Sigmoid colon (tissue), 4 donors: ENCODE data around the gene GSTCD.

Source experiments
- POLR2A ChIP-seq, 2 donors: fragments of 450-650 bp; IDR thresholded peaks; one replicate each; pipeline ENCODE4 v1.6.1; 2016; ENCODE audit warnings: antibody characterized with exemption in 2 of 2, mild to moderate bottlenecking in 2 of 2, moderate library complexity in 2 of 2
- POLR2AphosphoS5 ChIP-seq, 4 donors: sonication (generic); formaldehyde crosslinking; IDR thresholded peaks; one replicate each; pipeline ENCODE4 v1.6.1; 2017; ENCODE audit warnings: antibody characterized with exemption in 4 of 4
- TF ChIP-seq, protein P1 (sequence below), 4 experiments: fragments of 450-650 bp in 3 of 4; fragments of 200-600 bp in 1 of 4; IDR thresholded peaks; one replicate each; pipeline ENCODE4 v1.5.1; 2016 to 2019; ENCODE audit warnings: antibody characterized with exemption in 4 of 4, mild to moderate bottlenecking in 3 of 4, moderate library complexity in 2 of 4

DNA sequence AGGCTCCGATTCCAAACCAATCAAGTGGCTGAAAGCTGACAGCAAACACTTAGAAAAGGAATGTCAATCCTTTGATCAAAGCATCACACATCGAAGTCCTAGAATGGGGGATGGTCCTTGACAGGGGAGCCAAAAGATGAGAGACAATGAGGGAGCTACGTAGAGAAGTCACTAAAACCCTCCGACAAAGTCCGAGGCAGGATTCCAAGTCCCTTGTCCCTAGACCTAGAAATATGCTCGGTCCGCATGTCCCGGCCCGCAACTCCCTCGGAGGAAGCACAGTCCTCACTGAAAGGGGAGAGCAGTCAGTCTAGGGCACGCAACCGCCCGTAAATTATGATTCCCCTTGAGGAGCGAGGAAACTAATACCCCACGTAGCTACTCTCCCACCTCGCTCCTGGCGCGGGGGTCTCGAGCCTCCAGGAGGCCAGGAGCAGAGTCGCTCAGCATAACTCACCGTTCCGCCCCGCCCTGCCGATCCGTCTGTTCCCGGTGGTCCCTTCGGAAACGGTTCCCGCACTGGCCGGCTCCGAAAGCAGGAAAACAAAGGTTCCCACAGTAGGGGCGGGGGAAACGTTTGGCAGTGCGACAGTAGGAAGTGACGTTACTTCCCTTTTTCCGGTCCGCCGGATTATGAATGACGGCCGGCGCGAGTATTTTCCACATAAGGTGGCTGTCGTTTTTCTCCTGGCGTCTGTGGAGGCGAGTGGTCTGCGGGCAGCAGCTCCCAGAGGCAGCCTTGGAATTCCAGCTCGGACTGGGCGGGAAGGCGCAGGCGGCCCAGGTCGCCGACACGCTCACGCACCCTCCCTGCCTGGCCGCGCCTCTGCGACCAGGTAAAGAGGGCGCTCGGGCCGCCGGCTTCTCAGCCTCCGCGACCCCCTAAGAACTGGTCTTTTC lies at the start of gene GSTCD, which contains the start of gene INTS12:
- TF ChIP-seq, protein P1, sequence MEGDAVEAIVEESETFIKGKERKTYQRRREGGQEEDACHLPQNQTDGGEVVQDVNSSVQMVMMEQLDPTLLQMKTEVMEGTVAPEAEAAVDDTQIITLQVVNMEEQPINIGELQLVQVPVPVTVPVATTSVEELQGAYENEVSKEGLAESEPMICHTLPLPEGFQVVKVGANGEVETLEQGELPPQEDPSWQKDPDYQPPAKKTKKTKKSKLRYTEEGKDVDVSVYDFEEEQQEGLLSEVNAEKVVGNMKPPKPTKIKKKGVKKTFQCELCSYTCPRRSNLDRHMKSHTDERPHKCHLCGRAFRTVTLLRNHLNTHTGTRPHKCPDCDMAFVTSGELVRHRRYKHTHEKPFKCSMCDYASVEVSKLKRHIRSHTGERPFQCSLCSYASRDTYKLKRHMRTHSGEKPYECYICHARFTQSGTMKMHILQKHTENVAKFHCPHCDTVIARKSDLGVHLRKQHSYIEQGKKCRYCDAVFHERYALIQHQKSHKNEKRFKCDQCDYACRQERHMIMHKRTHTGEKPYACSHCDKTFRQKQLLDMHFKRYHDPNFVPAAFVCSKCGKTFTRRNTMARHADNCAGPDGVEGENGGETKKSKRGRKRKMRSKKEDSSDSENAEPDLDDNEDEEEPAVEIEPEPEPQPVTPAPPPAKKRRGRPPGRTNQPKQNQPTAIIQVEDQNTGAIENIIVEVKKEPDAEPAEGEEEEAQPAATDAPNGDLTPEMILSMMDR (IDR thresholded peaks at IDR 0.05) = no peak
- TF ChIP-seq POLR2A (IDR thresholded peaks at IDR 0.05) = peak; percentile 24 to 39
- peak; percentile 46 to 86 (median 85) for TF ChIP-seq POLR2AphosphoS5 (IDR thresholded peaks at IDR 0.05)
